ENCODE data around the gene DIP2B.
"Not testable (repeated sequence)": the region's sequence is repeated elsewhere in the genome, so short reads cannot be mapped to it uniquely, and the experiment has no call there.

The DIP2B gene

DNA sequence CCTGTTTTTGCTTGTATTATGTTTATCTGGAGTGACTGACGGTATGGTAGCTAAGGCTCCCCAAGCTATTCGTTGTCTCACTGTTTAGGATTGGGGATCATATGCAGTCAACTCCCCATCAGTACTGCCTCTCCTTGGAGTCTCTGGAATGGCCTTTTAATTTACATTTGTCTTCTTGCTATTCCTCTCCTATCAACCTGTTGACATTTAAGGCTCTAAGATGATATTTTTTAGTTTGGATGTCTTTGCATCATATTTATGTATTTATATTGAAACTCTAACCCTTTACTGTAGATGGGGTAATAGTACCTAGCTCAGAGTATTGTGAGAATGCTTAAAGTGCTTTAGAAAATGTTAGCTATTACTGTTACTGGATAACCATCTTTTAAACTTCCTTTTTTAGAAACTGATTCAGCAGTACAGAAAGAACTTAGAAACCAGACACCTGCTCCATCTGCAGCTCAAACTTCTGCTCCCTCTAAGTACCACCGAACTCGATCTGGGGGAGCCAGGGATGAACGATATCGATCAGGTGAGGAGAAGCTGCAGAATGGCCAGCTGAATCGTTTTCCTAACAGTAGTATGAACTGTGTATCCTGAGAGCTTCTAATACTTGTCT is 135.6 kb downstream of the DIP2B start:
- DNase-seq = no peak

DNA sequence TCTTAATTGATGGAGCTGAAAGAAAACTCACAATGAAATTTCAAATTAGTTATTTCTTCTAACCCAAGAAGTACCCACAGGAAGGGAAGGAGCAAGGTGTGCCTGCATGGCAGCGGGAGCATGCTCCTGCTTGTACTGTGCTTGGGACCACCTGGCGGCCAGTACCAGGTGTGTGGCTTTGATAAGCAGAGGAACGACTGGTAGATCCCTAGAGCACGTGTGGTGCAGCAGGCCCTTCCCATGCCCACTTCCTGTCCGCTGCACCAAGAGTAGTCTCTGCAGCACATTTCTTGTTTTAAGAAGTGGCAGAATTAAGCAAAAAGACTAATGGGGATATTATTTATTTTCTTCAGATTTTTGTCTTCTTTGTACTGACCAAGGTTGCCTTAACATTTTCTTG is 136.8 kb downstream of the DIP2B start:
- DNase-seq = no peak

DNA sequence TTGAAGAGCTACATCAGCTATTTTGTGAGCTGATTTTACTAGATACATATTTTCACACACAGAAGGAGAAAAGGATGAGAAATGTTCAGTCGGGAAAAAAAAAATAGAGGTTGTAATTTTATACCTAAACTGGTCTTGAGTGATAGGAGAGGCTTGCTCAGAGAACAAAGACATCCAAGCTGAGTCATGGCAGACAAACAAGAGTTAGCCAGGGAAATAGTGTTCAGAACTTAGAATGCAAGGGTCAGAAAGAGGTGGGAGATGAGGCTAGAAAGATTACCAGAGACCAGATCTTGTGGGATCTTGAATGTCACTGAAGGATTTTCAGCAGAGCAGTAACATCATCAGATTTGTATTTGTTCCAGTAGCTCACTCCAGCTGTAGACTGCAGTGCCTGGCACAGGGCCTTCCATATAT is 137.3 kb downstream of the DIP2B start:
- DNase-seq = no peak

DNA sequence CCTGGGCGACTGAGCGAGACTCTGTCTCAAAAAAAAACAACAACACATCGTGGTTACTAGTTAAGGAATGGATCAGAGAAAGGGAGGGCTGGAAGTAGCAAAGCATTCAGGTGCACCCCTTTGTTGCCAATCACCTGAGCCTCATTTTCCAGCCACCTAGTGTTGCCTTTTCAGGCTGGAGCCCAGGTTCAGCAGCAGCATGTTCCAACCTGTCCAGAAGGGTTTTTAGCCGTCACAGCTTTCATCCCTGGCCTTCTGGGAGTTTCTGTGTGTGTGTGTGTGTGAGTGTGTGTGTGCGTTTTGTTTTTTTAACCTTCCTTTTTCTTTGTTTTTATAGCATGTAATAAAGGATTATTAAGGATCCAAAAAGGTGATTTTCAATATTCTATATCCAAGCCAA is 138.0 kb downstream of the DIP2B start:
- no peak for DNase-seq

DNA sequence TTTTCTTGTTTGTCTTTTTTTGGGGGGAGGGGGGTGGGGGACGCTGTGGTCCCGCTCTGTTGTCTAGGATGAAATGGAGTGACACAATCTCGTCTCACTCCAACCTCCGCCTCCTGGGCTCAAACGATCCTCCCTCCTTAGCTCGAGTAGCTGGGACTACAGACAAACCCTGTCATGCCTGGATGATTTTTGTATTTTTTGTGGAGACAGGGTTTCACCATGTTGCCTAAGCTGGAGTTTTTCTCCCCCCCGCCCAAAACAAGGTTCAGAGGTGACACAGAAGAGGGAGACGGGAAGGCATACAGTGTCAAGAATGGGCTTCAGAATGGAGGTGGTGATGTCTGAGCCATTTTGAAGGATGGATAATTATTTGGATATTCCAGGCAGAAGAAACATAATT is 142.2 kb downstream of the DIP2B start:
- no peak for DNase-seq

DNA sequence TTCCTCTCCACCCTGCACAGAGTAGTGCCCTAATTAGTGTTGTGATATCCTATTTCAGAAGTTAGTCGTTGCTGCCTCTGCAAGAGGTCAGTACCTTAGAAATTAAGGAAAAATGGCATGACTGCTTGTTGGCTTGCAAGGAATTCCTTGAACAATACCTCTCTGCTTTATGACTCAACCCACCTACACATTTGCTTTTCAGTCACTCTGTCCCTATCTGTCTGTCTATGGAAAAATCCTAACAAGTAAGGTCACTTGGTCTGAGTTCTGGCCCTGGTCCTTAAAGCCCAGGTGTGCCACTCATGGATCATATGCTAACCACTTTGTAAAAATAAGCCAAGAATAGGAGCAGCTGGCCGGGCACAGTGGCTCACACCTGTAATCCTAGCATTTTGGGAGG is 142.7 kb downstream of the DIP2B start:
- no peak for DNase-seq

DNA sequence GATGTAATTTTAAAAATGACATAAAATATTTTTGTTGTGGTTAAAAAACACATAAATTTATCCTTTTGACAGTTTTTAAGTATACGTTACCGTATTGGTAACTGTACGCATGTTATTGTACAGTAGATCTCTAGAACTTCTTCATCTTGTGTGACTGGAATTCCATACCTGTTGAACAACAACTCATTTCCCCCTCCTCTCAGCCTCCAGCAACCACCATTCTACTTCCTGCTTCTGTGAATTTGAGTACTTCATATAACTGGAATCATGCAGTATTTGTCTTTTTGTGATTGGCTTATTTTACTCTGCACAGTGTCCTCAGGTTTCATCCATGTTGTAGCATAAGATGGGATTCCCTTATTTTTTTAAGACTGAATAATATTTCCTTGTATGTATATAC is 145.5 kb downstream of the DIP2B start:
- no peak for DNase-seq

DNA sequence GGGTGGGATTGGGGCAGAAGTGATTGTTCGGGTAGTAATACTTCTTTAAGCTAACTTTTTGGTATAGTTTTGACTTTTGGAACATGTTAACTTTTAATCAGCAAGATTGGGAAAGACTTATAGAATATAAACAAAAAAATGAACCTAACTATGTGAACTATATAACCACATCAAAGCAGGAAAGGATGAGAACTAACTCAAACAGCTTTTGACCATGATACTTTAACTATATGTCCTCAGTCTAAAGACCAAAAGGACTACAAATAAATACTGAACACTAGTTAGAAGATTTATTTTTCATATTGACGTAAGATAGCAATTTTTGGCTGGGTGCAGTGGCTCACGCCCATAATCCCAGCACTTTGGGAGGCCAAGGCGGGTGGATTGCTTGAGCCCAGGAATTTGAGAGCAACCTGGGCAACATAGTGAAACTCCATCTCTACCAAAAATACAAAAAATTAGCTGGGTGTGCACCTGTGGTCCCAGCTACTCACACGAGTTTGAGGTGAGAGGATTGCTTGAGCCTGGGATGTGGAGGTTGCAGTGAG is 150.7 kb downstream of the DIP2B start:
- no peak for DNase-seq

DNA sequence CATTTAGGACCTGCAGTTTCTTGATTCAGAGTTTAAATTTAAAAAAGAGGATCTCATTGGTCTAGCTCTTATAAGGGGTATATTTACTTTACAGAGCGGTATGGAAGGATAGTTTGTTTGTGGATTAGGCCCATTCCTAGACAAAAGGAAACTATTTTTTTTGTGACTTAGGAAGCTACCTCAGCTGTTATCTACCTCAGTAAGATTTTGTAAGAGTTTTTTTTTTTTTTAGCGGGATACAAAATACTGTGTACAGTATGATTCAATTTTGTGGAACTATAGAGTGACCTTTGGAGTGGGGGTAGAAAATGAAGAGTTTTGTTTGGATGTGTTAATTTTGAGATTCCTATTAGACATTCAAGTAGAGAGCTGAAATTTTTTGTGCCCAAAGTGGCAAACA is 154.5 kb downstream of the DIP2B start:
- DNase-seq = no peak

DNA sequence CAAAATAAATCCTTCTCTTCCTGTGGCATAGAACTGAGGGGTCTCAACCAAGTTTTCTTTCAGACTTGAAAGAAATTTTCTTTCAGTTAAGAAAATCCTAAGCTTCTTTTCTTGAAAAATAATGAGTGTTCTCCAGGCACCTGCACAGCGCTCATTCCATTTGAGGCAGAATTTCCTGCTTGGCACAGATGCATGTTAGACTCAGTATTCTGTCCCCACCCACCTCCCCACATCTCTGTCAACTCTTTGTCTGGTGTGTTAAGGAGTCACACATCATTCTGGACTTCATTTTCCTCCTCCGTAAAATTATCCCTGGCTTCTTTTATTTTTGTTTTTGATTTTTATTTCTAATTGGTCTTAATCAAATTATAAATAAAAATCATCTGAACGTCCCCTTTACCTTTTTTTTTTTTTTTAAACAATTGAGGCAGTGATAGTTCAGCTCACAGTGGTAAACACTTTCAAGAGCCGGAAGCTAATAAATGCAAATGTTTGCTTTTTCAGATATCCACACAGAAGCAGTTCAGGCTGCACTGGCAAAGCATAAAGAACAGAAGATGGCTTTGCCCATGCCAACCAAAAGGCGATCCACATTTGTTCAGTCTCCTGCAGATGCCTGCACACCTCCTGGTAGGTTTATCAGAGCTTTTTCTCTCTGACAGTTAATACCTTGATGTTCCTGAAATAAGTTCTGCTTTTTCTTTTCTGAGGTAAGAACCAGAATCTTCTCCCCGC is 155.1 kb downstream of the DIP2B start:
- no peak for DNase-seq

DNA sequence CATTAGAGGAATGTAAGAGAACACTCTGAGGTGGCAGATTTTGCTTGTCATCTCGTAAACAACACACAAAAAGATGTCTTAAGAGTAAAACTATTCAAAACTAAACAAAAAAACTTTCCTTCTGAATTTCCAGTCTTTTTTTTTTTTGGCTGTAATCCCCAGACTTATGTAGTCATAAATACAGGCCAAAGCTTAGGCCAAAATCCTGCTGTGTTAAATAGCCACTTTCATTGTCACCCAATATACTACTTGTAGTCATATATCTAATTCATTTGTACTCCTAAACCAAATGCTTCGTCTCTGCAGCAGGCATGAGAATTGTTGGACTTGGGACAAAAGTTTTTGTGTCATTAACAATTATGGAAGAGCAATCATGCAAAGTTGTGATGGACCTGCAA is 155.6 kb downstream of the DIP2B start:
- no peak for DNase-seq

DNA sequence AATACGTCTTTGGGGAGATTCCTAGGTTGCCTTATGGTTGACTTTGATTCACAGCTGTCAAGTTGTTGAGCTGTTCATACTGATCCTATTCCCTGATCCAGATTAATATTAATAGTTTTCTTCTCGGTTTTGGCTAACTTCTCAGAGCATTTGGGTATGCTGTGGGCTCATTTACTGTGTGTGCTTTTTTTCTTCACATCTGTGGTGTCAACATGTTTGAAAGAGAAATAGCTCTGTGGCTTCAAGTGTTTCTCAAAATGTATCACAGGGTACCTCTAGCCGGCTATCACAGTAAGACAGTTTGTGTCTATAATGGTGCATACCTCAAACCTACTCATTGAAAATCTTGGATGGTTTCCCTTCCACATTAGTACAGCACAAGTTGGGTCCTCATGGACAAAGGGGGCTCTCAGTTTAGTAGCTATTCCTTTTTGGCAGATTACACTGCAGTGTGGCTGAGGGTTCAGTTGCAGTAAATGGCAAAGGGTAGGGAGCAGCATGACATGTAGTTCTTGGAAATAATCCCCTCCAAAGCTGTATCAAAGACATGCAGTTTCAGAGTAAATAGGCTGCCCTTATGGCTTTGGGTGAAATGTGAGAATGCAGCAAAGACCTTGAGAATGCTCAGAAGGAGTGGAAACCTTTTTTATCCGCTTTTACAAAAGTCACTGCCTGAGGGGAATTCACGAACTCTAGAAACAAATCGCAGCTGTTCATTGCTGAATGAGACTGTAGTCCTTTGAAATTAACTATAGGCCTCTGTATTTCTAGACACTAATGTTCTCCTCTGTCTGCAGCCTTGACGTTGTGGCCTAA is 156.7 kb downstream of the DIP2B start:
- no peak for DNase-seq

DNA sequence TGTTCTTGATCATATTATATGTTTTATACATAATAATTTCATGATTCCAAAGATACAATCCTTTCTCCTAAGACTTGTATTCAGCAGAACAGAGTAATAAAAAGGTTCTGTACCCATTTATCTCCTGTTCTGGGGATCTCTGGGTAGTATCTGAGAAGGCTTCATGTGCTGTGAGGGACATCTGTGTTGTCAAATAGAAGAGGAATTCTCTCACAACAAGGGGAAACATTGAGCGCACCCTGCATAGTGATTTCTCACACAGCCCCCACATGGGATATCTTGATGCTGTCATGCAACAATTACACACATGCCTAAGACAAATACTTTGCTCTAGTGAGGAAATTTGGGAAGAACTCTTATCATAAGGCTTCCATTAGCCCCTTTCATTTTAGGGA is 157.3 kb downstream of the DIP2B start:
- DNase-seq = no peak

DNA sequence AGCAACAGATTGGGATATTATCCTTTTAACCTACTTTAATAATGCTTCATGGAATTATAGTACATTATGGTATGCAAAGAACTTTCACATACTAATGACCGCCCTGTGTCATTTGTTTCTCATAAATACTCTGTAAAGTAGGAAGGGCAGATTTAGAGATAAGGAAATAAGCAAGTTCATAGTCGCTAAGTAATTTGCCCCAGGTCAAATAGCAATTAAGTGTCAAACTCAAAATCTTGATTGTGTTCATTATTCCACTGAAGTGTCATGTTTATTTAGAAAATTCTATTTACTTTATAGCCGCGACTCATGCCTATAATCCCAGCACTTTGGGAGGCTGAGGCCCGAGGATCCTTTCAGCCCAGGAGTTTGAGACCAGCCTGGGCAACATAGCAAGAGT is 160.4 kb downstream of the DIP2B start:
- DNase-seq = no peak

DNA sequence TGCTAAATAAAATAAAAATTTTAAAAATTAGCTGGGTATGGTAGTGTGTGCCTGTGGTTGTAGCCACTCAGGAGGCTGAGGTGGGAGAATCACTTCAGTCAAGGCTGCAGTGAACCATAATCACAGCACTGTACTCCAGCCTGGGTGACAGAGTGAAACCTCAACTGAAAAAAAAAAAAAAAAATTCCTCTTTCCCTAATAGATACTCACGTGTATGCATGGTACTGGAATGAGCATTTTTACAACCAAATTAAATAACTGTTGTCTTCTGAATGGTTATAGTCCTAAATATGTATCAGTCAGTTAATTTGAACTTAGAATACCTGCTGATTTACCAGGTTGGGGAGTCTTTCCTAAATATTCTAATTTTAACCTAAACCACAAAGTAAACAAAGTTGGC is 160.8 kb downstream of the DIP2B start:
- no peak for DNase-seq

DNA sequence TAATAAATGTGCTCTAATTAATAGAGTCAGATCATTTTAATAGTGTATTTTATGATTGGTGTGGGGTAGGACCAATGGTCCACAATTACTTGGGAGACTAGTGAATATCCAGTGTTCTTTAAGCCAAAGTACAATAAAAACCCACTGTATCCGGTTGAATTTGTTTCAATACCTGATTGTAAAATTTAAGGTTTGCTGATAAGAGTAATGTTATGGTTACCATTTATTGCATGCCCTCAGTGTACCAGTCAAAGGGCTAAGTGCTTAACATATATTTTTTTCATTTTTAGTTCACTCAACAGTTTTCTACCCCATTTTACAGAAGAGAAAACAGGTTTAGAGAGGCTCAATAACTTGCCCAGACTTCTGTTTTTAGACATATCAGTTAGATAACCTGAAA is 161.2 kb downstream of the DIP2B start:
- no peak for DNase-seq

DNA sequence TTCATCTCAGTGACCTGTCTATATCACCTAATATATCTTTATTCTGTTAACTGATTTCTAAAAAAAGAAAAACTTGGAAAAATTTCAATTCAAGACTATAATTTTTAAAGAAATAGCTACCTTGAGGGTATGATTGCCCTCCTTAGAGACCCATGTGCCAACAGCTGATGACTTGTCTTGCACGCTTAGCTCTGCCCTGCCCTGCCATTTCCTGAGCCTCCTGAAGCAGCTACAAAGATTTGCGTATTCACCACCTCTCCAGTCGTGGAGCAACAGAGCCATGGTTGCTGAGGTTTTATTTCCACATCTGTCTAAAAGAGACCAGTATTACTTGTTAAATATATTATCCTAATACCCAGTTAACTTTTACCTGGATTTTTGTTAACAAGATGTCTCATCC is 167.4 kb downstream of the DIP2B start:
- DNase-seq = no peak

DNA sequence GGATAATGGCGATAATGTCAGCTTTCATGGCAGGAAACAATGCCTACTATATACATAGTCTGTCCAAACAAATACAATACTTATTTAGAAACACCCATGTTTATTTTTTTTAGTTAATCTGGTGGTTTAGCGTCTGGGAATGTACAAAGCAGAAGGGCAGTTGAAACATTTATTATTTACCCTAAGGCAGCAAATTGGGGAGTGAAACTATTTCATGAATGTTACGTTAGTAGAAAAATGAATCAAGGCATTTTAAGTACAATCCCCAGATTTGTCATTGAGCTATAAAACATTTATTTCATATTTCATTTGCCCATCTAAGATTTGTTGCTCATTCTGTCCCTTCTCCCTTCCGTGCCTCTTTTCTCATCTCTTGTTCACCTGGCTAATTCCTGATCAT is 172.0 kb downstream of the DIP2B start:
- DNase-seq = no peak

DNA sequence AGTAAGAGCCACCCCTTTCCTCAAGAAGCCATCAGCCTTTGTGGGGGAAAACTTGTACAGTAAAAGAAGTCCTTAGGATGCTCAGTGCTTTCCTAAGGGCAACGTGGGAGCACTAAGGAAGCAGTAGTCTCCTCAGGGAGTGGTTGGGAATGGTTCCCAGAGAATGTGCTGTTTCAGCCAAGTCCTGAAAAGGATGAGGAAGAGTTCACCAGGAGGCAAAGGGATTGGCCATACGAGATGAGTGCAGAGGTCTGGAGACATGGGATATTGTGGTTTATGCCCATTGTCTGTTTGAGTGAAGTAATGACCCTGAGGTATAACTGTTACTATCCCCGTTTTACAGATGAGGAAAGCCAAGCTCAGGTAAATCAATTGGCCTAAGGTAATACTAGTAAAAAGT is 173.1 kb downstream of the DIP2B start:
- no peak for DNase-seq

DNA sequence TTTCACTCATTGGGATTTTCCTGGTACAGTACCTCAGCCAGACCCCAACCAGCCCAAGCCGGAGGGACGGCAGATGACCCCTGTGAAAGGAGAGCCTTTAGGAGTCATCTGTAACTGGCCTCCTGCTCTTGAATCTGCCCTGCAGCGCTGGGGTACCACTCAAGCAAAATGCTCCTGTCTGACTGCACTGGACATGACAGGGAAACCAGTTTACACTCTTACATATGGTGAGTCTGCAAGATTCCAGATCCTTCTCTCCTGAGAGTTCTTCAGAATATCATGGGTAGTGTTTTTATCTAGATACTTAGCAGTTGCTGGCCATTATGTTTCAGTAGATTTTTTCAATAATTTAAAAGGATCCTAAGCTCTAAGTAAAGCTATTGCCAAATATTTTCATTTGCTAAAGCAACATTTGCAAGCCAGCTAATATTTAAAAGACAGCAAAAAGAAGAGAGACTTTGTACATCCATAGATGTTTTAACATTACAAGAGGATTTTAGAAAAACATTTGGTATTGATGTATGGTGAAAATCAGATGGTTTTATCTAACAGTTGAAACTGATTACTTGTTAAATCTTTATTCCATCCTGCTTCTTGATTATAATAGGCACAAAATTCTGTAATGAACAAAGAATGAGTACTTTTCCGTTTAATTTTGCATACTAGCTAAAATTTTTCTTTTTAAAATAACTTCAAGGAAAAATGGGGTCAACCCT is 174.0 kb downstream of the DIP2B start:
- DNase-seq = no peak

DNA sequence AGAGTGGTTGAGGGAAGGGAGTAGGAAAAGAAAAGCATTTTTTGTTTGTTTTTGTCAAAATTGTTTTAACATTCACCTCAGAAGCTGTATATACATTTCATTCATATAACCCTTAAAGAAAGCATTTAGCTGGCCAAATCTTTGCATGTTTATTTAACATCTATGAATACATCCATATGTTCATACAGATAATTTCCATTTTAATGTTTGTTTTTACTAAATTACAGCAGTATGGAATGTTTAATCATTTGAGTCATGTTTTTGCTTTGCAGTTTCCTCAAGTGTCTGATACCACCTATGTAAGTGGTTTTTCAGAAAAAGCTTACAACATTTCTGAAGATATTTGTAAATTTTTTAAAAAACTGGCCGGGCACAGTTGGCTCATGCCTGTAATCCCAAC is 174.8 kb downstream of the DIP2B start:
- DNase-seq = no peak

DNA sequence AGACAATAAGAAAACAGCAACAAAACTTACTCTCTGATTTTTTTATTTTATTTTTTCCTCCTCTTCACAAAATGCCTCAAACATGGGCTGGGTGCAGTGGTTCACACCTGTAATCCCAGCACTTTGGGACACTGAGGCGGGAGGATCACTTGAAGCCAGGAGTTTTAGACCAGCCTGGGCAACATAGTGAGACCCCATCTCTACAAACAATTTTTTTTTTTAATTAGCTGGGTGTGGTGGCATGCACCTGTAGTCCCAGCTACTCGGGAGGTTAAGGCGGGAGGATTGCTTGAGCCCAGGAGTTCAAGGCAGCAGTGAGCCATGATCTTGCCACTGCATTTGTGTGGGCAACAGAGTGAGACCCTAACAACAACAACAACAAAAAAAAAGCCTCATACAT is 176.3 kb downstream of the DIP2B start:
- not testable (repeated sequence) for DNase-seq

DNA sequence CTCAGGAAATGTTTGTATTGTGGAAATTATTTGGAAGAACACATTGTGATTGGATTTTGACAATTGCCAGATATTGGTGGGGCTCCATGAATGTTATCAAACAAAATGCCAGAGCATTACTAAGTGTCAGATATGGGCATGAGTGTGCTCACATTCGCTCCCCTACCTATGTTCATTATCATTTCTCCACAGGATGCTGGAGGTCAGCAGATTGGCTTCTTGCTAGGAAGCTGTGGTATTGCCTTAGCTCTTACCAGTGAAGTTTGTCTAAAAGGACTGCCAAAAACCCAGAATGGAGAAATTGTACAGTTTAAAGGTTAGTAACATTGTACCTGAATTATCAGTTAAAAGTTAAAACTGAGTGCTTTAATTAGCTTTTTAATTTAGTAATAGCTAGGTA is 180.9 kb downstream of the DIP2B start:
- no peak for DNase-seq
